ENCODE measurements around the gene KIF6.

The KIF6 gene

DNA sequence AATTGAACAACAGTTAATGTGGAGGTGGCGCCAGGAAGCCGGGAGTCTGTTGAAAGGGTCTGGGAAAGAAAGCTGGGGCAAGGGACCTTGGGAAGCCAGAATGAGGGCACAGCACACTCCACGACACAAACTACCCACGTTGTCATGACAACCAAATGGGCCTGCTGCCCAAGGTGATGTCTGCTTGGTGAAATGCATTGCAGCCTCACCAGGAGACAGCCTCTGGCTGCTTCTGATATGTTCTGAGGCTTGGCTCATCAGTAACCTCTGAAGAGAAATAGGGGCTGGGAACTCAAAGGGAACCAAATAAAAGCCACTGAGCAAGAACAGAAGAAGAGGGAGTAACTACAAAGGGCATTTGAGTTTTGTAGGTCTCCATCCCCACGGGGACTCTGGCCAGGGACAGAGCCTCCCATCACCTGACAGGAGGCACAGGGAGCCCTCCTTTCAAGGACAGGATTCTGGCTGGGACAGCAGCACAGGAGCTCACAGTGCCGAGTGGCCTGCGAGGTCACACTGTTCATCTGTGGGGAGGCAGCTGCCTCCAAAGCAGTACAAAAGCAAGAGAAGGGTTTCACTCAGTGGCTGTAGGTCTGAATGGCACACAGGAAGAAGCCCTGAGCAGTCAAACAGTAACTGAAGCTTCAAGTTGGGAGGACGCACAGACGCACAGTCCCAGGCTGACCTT lies 358.1 kb downstream of the KIF6 start:
- no peak for DNase-seq

DNA sequence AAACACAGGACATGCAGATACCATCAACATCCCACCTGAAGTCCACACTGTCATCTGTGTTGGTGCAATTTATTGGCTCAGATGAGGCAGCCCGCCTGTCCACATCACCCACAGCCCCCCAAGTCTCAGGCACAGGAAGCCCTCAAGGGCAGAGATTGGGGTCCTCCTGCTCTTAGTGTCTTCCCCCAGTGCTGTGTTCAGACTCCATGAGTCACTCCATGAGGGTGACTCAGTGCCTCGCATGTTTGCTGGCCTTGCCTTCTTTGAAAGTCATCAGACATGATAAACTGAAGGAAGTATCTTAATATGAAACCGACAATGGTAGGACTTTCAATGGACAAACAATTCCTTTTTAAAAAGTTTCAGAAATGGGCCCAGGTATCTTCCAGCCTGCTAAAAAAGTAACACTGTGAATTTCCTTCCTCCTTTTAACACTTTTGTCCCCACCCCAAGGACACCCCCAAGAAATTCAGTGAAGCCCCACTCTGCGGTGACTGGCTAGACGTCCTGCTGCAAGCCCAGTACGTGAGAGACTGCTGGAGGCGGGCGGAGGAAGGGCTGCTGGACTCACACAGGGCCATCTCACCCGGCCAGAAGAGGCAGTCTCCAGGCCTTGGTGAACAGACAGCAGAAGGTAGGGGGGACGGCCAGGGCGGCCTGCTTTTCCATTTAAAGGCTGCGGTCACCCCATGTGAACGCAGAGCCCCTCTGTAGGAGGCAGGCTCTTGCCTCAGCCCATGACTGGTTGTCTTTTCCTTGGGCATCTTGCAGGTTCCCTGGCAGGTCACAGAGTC lies 359.7 kb downstream of the KIF6 start:
- no peak for DNase-seq

- no peak for DNase-seq
These were observed 361.9 kb downstream of the KIF6 start for GRCh38 chr6:39363280-39363679.

DNA sequence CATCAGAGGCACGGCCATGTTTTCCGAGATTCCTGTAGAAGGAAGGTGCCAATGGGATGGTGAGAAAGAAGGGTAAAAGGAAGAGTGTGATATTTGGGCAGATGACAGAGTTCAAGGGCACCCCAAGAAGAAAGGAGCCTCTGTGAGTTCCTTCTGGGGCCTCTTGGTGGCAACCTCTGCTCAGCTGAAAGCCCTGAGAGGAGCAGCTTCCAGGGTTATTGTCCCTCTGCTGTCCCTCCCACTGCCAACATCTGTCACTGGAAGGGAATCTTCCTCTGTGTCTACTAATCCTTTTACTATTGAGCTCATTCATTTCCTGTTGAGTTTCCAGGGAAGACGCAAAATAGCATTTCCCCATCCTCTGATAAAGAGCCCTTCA lies 362.7 kb downstream of the KIF6 start:
- DNase-seq: no peak

GRCh38 chr6:39361657-39362486 lies 363.3 kb downstream of the KIF6 start:
- peak; percentile 37 for DNase-seq

DNA sequence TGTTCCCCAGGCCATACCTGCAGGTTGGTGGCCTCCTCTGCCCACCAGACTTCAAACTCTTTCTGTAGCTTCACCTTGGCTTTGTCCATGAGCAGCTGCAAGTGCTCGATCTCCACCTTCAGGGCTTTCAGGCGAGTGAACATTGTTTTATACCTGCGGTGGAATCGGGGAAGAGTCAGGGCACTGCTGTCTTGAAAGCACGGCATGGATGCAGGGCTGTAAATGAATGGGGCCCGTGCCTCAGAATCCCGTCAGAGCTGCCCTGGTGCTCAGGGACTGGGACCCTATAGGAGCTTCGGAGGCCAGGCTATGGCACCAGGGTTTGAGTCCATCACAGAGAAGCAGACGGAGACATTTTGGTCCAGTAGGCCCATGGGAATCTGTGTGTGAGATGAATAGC lies 364.8 kb downstream of the KIF6 start:
- no peak for DNase-seq

GRCh38 chr6:39357998-39358686 lies 367.1 kb downstream of the KIF6 start:
- no peak for DNase-seq

- no peak for DNase-seq
These were observed 371.4 kb downstream of the KIF6 start for GRCh38 chr6:39353698-39354315.

DNA sequence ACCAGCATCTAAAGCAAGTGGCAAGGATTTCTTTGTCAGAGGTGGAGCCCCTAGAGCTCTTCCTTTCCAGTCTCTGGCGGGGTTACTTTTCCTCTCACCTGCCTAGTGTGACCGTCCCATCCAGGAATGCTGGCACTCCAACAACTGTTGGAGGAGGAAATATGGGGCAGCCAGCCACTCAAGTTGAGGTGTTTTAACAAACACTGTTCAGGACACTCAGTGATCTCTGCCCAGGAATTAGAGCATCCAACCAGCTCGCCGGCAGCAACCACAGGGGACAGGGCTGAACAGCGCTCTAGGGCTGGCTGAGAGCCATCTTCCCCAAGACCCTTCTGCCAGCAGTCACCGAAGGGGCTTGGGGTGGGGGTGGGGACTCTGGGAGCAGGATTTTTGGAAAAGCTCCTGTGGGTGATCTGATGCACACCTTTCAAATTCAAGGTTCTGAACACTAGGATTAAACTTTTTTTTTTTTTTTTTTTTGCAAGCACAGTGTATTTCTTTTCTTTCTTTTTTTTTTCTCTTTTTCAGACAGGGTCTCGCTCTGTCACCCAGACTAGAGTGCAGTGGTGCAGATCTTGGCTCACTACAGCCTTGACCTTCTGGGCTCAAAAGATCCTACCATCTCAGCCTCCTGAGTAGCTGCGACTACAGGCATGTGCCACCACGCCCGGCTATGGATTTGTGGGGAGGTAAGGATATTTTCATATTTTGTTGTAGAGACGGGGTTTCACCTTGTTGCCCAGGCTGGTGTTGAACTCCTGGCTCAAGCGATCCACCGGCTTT lies 374.3 kb downstream of the KIF6 start:
- DNase-seq: no peak

DNA sequence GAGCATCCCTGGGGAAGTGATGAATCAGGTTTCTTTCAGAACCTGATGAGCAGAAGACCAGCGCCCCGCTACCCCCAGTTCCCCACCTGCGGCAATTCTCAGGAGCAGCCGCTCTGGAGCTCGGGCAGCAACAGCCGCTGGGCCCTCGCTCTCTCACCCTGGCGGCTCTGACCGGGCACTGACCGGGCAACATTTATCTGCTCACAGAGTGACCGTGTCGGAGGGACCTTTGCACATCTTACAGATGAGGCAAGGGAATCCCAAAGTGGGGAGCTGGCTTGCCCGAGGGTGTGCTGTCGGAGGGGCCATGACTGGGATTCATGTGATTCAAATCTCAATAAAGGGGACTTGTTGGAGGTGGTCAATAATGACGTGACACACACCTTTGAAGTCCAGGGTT lies 376.5 kb downstream of the KIF6 start:
- DNase-seq: no peak

DNA sequence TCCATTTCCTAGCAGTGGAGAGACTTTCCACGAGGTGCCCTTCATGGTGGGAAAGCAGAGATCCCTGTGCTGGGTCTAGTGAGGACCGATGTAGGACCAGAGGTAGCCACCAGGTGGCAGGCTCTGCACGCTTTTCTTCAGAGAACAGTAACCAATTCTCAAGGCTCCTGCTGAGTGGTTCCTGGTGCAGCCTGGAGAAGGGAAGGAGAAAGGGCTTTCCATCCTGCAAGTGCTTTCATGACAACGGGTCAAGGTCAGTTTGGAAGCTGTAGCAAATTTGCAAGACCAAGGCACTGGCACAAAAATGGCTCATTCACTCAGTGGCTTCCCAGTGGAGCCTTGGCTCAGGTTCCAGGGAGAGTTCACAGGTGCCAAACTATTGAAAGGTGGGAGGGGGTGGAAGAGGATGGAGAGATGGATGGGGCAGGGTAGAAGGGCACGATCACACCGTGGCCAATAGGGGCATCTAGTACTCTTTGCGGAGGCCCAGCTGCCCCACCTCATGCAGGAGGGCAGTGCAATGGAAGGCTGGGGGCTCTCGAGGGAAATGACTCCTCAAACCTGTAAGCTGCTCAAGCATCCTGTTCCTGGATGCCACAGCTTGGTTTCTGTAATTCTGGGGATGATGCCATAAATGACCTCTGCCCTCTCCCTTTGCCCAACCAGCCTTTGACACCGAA lies 377.2 kb downstream of the KIF6 start:
- DNase-seq: peak; percentile 60

GRCh38 chr6:39347206-39347605 lies 378.0 kb downstream of the KIF6 start:
- no peak for DNase-seq

DNA sequence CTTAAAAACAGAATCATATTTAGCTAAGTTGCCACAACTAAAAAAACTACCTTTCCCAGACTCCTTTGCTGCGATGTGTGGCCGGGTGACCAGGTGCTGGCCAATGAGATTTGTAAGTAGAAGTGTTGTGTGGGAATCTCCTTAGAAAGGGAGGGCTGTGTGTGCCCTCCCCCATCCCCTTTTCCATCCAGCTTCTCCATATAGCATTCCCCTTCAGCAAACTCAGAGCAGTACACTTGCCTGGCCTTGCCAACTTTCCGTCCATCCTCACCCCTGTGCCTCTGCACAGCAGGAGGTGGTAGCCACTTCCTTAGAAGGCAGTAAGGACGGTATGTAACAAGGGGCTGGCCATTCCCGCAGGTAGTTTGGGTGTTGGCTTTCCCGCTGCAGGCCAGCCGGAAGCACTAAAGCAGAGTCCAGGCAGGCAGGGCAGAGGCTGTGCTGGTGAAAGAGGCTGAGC lies 380.4 kb downstream of the KIF6 start:
- no peak for DNase-seq

- DNase-seq: no peak
These were observed 381.8 kb downstream of the KIF6 start for GRCh38 chr6:39343396-39343870.

DNA sequence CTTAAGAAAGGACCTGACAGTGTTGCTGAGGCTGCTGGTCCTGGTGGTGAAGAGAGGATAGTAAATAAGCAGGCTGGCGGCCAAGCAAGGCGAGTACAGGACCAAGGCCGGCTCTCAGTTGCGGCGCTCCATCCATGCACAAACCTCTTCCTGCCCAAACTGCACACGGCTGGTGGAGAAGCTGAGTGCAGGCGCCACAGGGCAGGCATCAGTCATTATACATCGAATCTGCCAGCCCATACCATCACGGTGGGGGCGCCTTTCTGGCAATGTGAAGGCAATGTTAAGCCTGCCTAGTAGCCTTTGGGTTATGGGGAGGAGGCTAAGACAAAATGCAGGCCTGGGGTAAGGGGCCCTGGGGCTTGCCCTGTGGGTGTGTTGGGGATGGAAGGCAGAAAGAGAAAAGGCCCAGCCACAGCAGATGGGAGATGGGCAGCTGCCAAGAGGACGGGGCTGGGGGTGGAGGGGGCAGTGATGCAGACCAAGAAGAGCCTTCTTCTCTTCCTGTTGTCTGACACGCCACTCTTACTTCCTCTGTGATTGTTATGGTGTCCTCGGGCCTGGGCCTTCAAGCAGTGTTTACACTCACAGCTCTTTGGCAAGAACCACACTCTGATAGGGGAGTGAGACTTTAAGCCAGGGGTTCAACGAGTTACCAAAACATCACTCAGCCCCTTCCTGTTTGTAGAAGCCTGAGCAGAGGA lies 382.4 kb downstream of the KIF6 start:
- no peak for DNase-seq

GRCh38 chr6:39341937-39342336 lies 383.3 kb downstream of the KIF6 start:
- no peak for DNase-seq

- no peak for DNase-seq
These were observed 383.9 kb downstream of the KIF6 start for GRCh38 chr6:39341352-39341751.

GRCh38 chr6:39339868-39340550 lies 385.2 kb downstream of the KIF6 start:
- no peak for DNase-seq

- no peak for DNase-seq
These were observed 385.9 kb downstream of the KIF6 start for GRCh38 chr6:39339096-39339867.
